ENCODE results near the gene COMP.
"Not testable (repeated sequence)": the region's sequence is repeated elsewhere in the genome, so short reads cannot be mapped to it uniquely, and the experiment has no call there.

Gene COMP

DNA sequence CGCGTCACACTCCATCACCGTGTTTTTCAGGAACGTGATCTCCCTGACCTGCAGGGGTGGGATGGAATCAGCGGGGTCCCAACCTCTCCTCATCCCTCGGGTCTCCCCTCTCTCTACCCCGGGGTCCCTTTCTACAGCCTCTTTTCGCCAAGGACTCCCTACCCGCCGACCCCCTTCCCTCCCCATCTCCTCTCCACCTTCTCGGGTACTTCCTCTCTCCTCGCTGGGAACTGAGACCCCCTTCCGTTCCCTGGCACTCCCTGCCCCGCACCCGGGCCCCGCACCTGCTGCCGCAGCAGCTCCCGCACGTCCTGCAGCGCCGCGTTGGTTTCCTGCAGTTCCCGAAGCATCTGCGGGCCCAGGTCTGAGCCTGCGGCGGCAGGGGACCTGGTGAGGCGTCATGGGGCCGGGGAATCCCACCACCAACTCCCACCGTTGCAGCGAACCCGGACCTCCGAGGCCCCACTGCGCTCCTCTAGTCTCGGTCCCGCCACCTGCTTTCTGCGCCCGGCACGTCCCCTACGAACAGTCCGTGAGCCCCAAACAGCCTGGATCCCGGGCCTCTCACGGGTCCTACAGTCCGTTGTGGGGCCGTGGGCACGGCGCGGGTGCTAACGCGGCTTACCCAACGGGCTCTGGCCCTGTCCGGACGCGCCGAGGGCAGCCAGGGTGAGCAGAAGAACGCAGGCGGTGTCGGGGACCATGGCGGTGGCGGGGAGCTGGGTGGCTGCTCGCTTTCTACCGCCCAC lies at the start of gene COMP:
Gene COMP (minus strand): TSS at position 740 of the 749 bp plus-strand sequence. CDS start 36 bp downstream, at position 704.
- DNase-seq = no peak

- no peak for DNase-seq
Observed at GRCh38 chr19:18840288-18841267, 49.5 kb upstream of the COMP start.

- DNase-seq = no peak
Observed at GRCh38 chr19:18839465-18840287, 48.6 kb upstream of the COMP start.

DNA sequence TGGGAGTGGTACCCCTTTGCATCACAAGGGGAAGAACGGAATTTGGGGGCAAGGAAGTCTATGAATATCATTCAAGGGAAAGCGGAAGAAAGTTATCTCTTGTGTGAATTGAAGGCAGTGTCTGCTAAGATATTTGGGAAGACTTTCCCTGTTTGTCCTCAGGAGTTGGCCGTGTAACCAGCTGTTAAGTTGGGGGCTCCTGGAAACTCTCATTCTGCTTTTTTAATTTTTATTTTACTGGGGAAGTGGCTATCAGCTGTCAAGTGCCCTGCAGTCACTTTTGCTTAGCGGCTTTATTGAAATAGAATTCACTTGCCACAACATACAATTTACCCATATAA lies 43.5 kb upstream of the COMP start:
- DNase-seq = no peak

GRCh38 chr19:18833849-18834643 lies 42.9 kb upstream of the COMP start:
- DNase-seq = no peak

- DNase-seq = no peak
Observed at GRCh38 chr19:18833141-18833476, 42.0 kb upstream of the COMP start.

GRCh38 chr19:18832306-18833140 lies 41.4 kb upstream of the COMP start:
- peak in 1 of 2 experiments; percentile 9 for DNase-seq

GRCh38 chr19:18831524-18832305 lies 40.6 kb upstream of the COMP start, which contains the start of gene UPF1:
Gene UPF1, plus strand, starts transcription at chr19:18831959. Its CDS starts 251 bp downstream, at chr19:18832210.
- DNase-seq = peak; percentile 71 to 91

DNA sequence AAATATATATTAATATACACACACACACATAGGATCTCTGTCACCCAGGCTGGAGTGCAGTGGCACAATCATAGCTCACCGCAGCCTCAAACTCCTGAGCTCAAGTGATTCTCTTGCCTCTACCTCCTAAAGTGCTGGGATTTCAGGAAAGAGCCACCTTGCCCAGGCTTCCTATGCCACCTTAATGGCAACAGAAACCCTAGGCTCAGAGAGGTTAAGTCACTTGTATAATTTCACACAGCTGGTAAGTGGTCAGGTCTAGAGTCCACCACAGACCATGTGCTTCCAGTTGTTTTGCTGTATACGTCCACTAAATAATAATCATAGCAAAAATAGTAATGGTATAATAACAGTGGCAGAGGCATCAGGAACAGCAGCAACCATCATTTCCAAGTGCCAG lies 39.4 kb upstream of the COMP start:
- DNase-seq = no peak

GRCh38 chr19:18828786-18829185 lies 37.7 kb upstream of the COMP start:
- DNase-seq = no peak

DNA sequence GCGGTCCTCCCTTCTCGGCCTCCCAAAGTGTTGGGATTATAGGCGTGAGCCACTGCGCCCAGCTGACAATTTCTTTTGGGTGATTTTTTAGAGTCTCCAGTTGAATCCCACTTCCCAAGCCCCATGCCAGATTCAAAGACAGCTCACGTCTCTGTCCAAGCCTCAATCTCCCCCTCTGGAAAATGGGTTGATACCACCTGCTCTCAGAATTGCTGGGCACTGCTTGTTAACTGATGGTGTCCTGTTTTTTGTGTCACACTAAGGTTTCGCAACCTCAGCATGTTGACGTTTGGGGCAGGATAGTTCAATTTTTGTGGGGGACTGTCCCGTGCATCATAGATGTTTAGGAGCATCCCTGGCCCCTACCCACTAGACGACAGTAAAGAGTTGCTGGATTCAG lies 26.5 kb upstream of the COMP start:
- no peak for DNase-seq

DNA sequence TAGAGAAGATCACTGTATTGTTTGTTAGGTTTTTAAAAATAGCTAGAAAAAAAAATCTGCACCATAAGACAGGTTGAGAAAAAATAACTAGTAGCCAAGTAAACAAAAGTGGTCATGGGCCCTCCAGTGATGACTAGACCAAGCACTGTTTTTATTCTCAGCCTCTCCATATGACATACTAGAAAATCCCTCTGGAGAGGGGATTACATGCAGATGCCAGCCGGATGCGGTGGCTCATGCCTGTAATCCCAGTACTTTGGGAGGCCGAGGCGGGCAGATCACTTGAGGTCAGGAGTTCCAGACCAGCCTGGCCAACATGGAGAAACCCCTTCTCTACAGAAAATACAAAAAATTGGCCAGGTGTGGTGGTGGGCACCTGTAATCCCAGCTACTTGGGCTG lies 25.5 kb upstream of the COMP start:
- DNase-seq = not testable (repeated sequence)

DNA sequence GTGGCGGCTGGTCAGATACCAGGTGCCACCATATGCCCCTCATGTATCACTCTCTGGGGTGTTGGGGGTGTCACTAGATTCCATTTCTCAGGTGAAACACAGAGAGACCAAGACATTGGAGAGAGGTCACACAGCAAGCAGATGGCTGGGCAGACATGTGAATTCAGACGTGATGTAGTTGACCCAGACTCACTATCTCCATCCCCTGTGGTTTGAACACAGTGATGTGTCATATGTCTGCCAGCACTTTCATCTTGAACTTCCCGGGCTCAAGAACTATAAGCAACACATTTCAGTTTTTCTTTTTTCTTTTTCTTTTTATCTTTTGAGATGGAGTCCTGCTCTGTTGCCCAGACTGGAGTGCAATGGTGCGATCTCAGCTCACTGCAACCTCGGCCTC lies 24.6 kb upstream of the COMP start:
- DNase-seq = no peak

DNA sequence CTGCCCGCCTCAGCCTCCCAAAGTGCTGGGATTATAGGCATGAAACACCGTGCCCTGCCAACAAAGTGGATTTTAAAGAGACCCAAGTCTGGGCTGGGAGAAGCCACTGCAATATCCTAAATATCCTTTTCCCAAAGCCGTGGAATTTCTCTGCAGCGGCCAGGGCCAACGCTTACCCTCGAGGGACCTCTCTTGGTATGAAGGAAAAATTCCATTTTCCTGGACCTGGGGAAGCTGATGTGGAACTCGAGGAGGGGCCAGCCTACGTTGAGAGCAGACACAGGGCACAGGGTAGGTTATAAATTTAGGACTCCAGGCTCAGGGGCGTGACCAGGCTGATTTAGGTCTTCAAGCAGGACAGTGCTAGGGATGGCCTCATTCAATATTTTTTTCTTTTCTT lies 23.0 kb upstream of the COMP start:
- no peak for DNase-seq

- not testable (repeated sequence) for DNase-seq
Observed at GRCh38 chr19:18811638-18812037, 20.5 kb upstream of the COMP start.

DNA sequence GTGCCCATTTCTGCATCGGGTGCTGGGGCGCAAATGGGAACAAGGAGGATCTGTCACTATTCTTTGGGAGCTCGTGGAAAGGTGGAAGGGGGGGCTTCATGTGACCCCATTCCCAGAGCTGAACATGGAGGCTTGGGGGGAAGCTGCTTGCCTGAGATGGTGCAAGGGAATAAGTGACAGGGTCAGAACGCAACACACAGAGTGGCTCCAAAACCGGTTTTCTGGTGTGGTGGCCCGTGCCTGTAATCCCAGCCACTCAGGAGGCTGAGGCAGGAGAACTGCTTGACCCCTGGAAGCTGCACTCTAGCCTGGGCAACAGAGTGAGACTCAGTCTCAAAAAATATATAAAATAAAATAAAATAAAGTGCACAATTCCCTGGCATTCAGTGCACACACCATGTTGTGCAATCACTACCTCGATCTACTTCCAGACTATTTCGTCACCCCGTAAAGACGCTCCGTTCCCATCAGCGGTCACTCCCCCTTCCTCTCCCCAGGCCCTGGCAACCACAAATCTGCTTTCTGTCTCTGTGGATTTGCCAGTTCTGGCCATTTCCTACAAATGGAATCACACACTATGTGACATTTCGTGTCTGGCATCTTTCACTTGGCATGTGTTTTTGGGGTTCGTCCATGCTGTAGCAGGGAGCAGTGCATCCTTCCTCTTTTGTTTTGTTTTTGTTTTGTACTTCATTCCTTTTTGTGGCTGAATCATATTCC lies 18.2 kb upstream of the COMP start:
- DNase-seq = no peak

DNA sequence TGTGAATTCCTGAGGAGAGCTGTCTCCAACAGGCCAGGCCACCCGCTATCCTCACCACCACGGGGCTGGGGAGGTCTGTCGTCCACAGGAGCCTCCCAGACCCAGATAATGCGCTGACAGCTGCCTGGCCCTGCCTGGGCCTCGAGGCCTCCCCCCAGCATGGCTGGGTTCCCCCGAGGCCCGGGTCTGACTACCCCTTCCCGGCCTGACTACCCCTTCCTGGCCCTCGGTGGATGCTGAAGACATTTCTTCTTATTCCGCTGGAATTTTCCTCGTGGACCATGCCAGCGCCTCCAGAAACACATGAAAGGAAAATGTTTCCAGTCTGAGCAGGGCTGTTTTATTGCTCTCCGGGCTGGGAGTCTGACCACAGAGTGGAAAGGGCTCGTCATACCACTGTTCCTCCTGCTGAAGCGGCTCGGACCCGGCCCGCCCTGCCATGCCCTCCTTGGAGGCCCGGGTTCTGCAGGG lies 16.8 kb upstream of the COMP start:
- no peak for DNase-seq

DNA sequence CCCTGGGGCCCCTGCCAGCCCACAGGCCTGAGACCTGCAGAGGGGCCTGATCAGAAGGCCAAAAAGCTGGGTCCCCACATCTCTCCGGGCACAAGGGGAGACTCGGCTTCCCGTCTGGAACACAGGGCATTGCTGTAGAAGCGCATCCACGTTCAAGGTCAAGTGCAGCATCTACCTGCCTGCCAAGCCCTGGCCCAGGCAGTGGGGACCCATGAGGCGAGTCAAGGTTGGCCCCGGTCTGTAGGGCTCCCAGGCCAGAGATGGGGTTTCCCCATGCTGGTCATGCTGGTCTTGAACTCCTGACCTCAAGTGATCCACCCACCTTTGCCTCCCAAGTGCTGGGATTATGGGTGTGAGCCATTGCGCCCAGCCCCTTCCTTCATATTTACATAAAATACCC lies 13.5 kb upstream of the COMP start:
- DNase-seq = no peak

- no peak for DNase-seq
Observed at GRCh38 chr19:18804139-18804601, 13.1 kb upstream of the COMP start.

Data from NCI-H1930 (cell line).